ENCODE measurements around the gene NR6A1.

DNA sequence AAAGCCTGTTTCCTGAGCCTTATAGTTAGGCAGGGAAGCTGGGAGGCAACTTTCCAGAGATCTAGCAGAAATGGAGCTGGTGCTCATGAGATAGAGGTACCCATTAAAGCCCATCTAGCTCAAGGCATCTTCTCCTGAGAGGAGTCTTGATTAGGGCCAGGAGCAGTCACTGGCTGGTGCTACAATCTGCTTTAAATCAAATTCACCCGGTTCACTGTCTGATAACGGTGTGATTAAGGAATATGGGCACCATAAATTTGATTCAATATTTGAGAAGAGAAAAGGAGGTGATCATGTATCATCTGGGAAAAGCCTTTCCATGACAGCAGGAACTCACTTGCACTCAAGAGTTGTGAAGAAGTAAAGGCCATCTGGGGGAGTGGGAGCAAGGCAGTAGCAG, 240.0 kb downstream of the NR6A1 start:
- TF ChIP-seq CTCF (tag by site-specific recombination; IDR thresholded peaks at IDR 0.05) (no peak), ZNF354C (tag by site-specific recombination; IDR thresholded peaks at IDR 0.05; ENCODE audit: borderline replicate concordance, low read depth) (no peak), ZNF629 (tag by site-specific recombination; IDR thresholded peaks at IDR 0.05) (no peak)

All from HEK293 (cell line).